SH-SY5Y (cell line): ENCODE measurements around the gene ILKAP.

ENCODE experiments used
- GATA2 ChIP-seq: IDR thresholded peaks from 2 replicates; pipeline ENCODE4 v1.6.1; 2011; ENCODE audit warnings: mild to moderate bottlenecking, low read depth, low read length
- GATA3 ChIP-seq: IDR thresholded peaks from 2 replicates; pipeline ENCODE4 v1.6.1; 2011; ENCODE audit warnings: low read depth, mild to moderate bottlenecking, low read length, moderate library complexity

- TF ChIP-seq GATA2 (no peak), GATA3 (no peak)
Measured at GRCh38 chr2:238141541-238142318, 61.8 kb downstream of the ILKAP start.
